PC-3 (cell line): Measurements from ENCODE around the gene MFSD2B. TPM values are rescaled to one million over a fixed set of nuclear protein-coding genes. Genes with fewer than 3 reads are reported as not detected.

Experiments used
- ATAC-seq: fragments of 200-7000 bp; cut with Tn5 transposase; 2 replicates; pipeline ENCODE4 v1.9.1; 2020; ENCODE audit warnings: mild to moderate bottlenecking, moderate library complexity
- BruUV-seq: library from RNA; stranded (reverse); fragments of 400-500 nt; replicated peaks from 2 replicates; lab custom pipeline; 2021; lab: Mats Ljungman, UMichigan
- CTCF ChIA-PET: fragments of 300-600 bp; sonication (Branson Sonifier 250); formaldehyde crosslinking; loops from one replicate; lab custom pipeline; 2022; ENCODE audit warnings: antibody characterized with exemption; lab: Charles Lee
- POLR2A ChIA-PET: fragments of 300-600 bp; sonication (Branson Sonifier 250); formaldehyde crosslinking; loops from one replicate; lab custom pipeline; 2022; ENCODE audit warnings: antibody characterized with exemption; ENCODE audit not compliant: unreplicated experiment; lab: Charles Lee
- DNase-seq: peaks from one replicate; pipeline ENCODE4 v3.0.0-alpha.2; 2015
- H2AFZ ChIP-seq: fragments of 300-600 bp; sonication (generic); 2 replicates; pipeline ENCODE4 v1.6.0; 2016; ENCODE audit warnings: antibody characterized with exemption, low read length
- H3F3A ChIP-seq: fragments of 300-600 bp; sonication (generic); one replicate; pipeline ENCODE4 v1.6.0; 2017; ENCODE audit warnings: antibody characterized with exemption, low read length, control low read depth, mild to moderate bottlenecking; ENCODE audit not compliant: unreplicated experiment
- H3K27ac ChIP-seq: fragments of 300-600 bp; sonication (generic); 2 replicates; pipeline ENCODE4 v1.5.1; 2016; ENCODE audit warnings: mild to moderate bottlenecking, low read length
- H3K27me3 ChIP-seq: fragments of 300-600 bp; sonication (generic); 2 replicates; pipeline ENCODE4 v1.6.1; 2016; ENCODE audit warnings: low read length, mixed read lengths
- H3K36me3 ChIP-seq: fragments of 300-600 bp; sonication (generic); 2 replicates; pipeline ENCODE4 v1.6.1; 2016; ENCODE audit warnings: low read depth, mixed run types, low read length, mixed read lengths
- H3K4me1 ChIP-seq: fragments of 300-600 bp; sonication (generic); 2 replicates; pipeline ENCODE4 v1.5.1; 2016; ENCODE audit warnings: low read length; ENCODE audit not compliant: insufficient read depth
- H3K4me2 ChIP-seq: fragments of 300-600 bp; sonication (generic); 2 replicates; pipeline ENCODE4 v1.6.0; 2016; ENCODE audit warnings: low read length
- H3K4me3 ChIP-seq: fragments of 300-600 bp; sonication (generic); 2 replicates; pipeline ENCODE4 v1.5.1; 2016; ENCODE audit warnings: mild to moderate bottlenecking, low read length, mixed read lengths
- H3K79me2 ChIP-seq: fragments of 300-600 bp; sonication (generic); 2 replicates; pipeline ENCODE4 v1.6.1; 2017; ENCODE audit warnings: low read length, mixed read lengths
- H3K9ac ChIP-seq: fragments of 300-600 bp; sonication (generic); 2 replicates; pipeline ENCODE4 v1.6.0; 2016; ENCODE audit warnings: mild to moderate bottlenecking, low read length
- H3K9me2 ChIP-seq: fragments of 300-600 bp; sonication (generic); replicated peaks from 2 replicates; pipeline ENCODE4 v1.6.1; 2016; ENCODE audit warnings: mixed run types, low read length, mixed read lengths
- H3K9me3 ChIP-seq: fragments of 300-600 bp; sonication (generic); 2 replicates; pipeline ENCODE4 v1.6.1; 2016; ENCODE audit warnings: low read length, mixed read lengths
- H4K20me1 ChIP-seq: fragments of 300-600 bp; sonication (generic); 2 replicates; pipeline ENCODE4 v1.6.1; 2016; ENCODE audit warnings: low read length, mixed read lengths
- CTCF ChIP-seq: fragments of 300-600 bp; sonication (generic); conservative IDR thresholded peaks from 2 replicates; pipeline ENCODE4 v1.5.1; 2017; ENCODE audit warnings: antibody characterized with exemption, low read depth, mild to moderate bottlenecking, low read length
- EZH2 ChIP-seq: fragments of 300-600 bp; sonication (generic); IDR thresholded peaks from one replicate; pipeline ENCODE4 v1.6.1; 2017; ENCODE audit warnings: antibody characterized with exemption, mild to moderate bottlenecking, low read length; ENCODE audit not compliant: unreplicated experiment
- EZH2phosphoT487 ChIP-seq: fragments of 300-600 bp; sonication (generic); IDR thresholded peaks from 2 replicates; pipeline ENCODE4 v1.6.1; 2018; ENCODE audit warnings: mild to moderate bottlenecking, antibody characterized with exemption, low read length, borderline replicate concordance
- intact Hi-C: fragments of 100-400 bp; cut with micrococcal nuclease; formaldehyde crosslinking; loops from 2 replicates; pipeline ENCODE4 v1.9.0; 2023
- total RNA-seq: library from RNA; depleted of rRNA; stranded (reverse); fragments of >200 nt; gene quantifications from 2 replicates; pipeline ENCODE4 v1.2.3, GENCODE V29; 2014

The MFSD2B gene
- total RNA-seq, 1 experiment from 2014 or later: not detected

- intact Hi-C loops: no loop called here
- Histone ChIP-seq H3K4me1 (peaks cover 11% of the 10 kb centered on the region), H3F3A (no peaks in the 10 kb centered on the region), H3K4me3 (peak within 1 kb of the TSS; percentile 64), H4K20me1 (no peaks in the 10 kb centered on the region), H2AFZ (peak within 1 kb of the TSS; percentile 88), H3K36me3 (no peaks in the 10 kb centered on the region), H3K27ac (no peak within 1 kb of the TSS), H3K27me3 (no peaks in the 10 kb centered on the region), H3K9me3 (no peaks in the 10 kb centered on the region), H3K9me2 (no peaks in the 10 kb centered on the region), H3K9ac (no peak within 1 kb of the TSS), H3K79me2 (peaks cover 18% of the 10 kb centered on the region), H3K4me2 (peak within 1 kb of the TSS; percentile 84)
- CTCF ChIA-PET: no interaction called here
- peak; percentile 50 for DNase-seq
- no TSS peak for BruUV-seq
- peak; percentile 4; the same call in 1 of the 2 replicates for ATAC-seq
- TF ChIP-seq CTCF (no peak), EZH2phosphoT487 (no peak), EZH2 (no peak)
- POLR2A ChIA-PET: no interaction called here
Measured at GRCh38 chr2:24049485-24050021, 39.7 kb downstream of the MFSD2B start, which contains the start of gene FKBP1B. TSS of gene FKBP1B (plus strand) at chr2:24049741. CDS start at chr2:24049850, 109 bp downstream.

- CTCF ChIA-PET: no interaction called here
- no peak overlapping the region for H2AFZ ChIP-seq
- no peaks in the 10 kb centered on the region for H3F3A ChIP-seq
- TF ChIP-seq EZH2phosphoT487 (no peak), CTCF (no peak), EZH2 (no peak)
- H3K4me1 ChIP-seq: peaks cover 11% of the 10 kb centered on the region
- no peaks in the 10 kb centered on the region for H4K20me1 ChIP-seq
- peaks cover 13% of the 10 kb centered on the region for H3K79me2 ChIP-seq
- H3K4me3 ChIP-seq: peak overlapping the region; percentile 64; the same call in 1 of the 2 replicates
- no peak for ATAC-seq
- peak overlapping the region; percentile 84 for H3K4me2 ChIP-seq
- DNase-seq: no peak
- H3K36me3 ChIP-seq: no peaks in the 10 kb centered on the region
- intact Hi-C loops: no loop called here
- H3K27me3 ChIP-seq: no peaks in the 10 kb centered on the region
- no TSS peak for BruUV-seq
- POLR2A ChIA-PET: no interaction called here
- H3K9ac ChIP-seq: no peak overlapping the region
- H3K9me3 ChIP-seq: no peaks in the 10 kb centered on the region
- H3K9me2 ChIP-seq: no peaks in the 10 kb centered on the region
- H3K27ac ChIP-seq: no peak overlapping the region
Measured at GRCh38 chr2:24050041-24050979, 40.4 kb downstream of the MFSD2B start.
